BJ (cell line): Measurements from ENCODE around the gene ATXN2L. TPM values are rescaled to one million over a fixed set of nuclear protein-coding genes. Genes with fewer than 3 reads are reported as not detected.

Experiments
- CTCF ChIA-PET: fragments of 350-600 bp; formaldehyde crosslinking; extraction: SDS; loops from one replicate; lab custom pipeline; 2021; ENCODE audit warnings: antibody characterized with exemption, inconsistent platforms; lab: Yijun Ruan, JAX
- POLR2A ChIA-PET: fragments of 300-600 bp; sonication (Branson Sonifier 250); formaldehyde crosslinking; extraction: SDS; loops from one replicate; lab custom pipeline; 2021; ENCODE audit warnings: antibody characterized with exemption; lab: Charles Lee
- DNase-seq: peaks from one replicate; pipeline ENCODE4 v3.0.0-alpha.2; 2011; ENCODE audit warnings: low read depth
- H3K27me3 ChIP-seq: 2 replicates; pipeline ENCODE4 v1.6.0; 2011; ENCODE audit warnings: low read length; ENCODE audit not compliant: control insufficient read depth, insufficient read depth
- H3K36me3 ChIP-seq: 2 replicates; pipeline ENCODE4 v1.5.1; 2011; ENCODE audit warnings: low read length; ENCODE audit not compliant: control insufficient read depth, insufficient read depth
- H3K4me3 ChIP-seq: 2 replicates; pipeline ENCODE4 v1.5.1; 2011; ENCODE audit warnings: low read depth, mild to moderate bottlenecking, control low read depth, low read length
- polyA plus RNA-seq: library from polyadenylated mRNA; depleted of rRNA; stranded (reverse); fragments of >200 nt; gene quantifications from 2 replicates; pipeline ENCODE4 v1.2.3, GENCODE V29; 2011
- TF ChIP-seq, protein P1 (sequence below): IDR thresholded peaks from 2 replicates; pipeline ENCODE4 v1.5.1; 2011; ENCODE audit warnings: low read depth, mild to moderate bottlenecking, control low read depth, inconsistent platforms, low read length, moderate library complexity; ENCODE audit not compliant: insufficient read depth

Gene ATXN2L
- polyA plus RNA-seq, 1 experiment = 19.9 TPM

DNA sequence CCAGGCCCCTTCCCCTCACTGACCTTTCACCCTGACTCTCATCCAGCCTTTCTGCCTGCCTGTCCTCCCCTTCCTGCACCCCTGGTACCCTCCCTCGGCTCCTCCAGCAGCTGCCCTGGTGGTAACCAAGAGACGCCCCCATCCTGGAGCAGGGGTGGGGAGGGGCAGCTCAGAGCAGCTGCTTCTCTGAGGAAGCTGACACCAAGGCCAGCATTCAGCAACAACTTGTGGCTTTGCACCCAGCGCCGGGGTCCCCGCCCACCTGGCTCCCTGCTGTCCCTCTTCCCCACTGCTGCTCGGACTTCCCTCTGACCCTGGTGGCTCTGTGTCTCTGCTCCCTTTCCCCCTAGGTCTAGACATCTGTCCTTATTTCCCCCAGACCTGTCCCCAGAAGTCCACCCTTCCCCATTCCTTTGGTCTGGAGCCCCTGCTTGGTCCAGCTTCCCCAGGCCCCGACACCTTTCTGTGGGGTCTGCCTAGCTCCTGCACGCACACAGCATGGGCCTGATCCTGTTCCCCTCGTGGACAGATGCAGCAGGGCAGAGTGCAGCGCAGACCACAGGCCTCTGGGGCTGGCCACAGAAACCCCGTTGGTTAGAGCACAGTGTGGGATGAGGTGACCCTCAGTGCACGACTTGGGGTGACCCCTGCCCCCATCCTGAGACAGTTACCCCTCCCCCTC is 54.3 kb downstream of the ATXN2L start:
- H3K4me3 ChIP-seq = no peak overlapping the region
- ChIA-PET POLR2A (no interaction called here), CTCF (interaction anchor here (0.7 to 1.2 kb wide), 2 partner anchors 10 to 68 kb away, joined by 3 read pairs; no protein-coding TSS in a partner anchor)
- TF ChIP-seq, protein P1, sequence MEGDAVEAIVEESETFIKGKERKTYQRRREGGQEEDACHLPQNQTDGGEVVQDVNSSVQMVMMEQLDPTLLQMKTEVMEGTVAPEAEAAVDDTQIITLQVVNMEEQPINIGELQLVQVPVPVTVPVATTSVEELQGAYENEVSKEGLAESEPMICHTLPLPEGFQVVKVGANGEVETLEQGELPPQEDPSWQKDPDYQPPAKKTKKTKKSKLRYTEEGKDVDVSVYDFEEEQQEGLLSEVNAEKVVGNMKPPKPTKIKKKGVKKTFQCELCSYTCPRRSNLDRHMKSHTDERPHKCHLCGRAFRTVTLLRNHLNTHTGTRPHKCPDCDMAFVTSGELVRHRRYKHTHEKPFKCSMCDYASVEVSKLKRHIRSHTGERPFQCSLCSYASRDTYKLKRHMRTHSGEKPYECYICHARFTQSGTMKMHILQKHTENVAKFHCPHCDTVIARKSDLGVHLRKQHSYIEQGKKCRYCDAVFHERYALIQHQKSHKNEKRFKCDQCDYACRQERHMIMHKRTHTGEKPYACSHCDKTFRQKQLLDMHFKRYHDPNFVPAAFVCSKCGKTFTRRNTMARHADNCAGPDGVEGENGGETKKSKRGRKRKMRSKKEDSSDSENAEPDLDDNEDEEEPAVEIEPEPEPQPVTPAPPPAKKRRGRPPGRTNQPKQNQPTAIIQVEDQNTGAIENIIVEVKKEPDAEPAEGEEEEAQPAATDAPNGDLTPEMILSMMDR = no peak
- H3K36me3 ChIP-seq = peaks cover 9% of the 10 kb centered on the region
- H3K27me3 ChIP-seq = no peaks in the 10 kb centered on the region
- DNase-seq = no peak

DNA sequence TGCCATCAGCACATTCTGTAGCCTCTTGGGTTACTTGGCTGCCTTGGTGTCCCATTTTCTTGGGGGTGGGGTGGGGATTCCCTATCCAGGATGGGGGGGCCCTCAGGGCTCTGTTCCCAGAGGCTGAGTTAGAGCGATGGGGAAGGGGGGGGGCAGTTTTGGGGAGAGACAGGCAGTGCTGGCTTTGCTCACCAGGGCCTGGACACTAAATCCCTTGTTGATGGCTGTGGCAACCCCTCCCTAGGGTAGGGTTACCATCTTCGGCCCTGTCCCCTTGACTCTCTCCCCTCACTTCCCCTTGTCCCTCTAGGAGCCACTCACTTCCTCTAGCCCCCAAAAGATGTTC is 54.8 kb downstream of the ATXN2L start:
- Histone ChIP-seq H3K4me3 (no peak overlapping the region), H3K27me3 (no peaks in the 10 kb centered on the region), H3K36me3 (peaks cover 5% of the 10 kb centered on the region; the same call in 1 of the 2 replicates)
- CTCF ChIA-PET = interaction anchor here (1.2 kb wide), 1 partner anchor 68 kb away, joined by 3 read pairs; no protein-coding TSS in a partner anchor
- no peak for DNase-seq
- TF ChIP-seq, protein P1 = no peak
- POLR2A ChIA-PET = no interaction called here

DNA sequence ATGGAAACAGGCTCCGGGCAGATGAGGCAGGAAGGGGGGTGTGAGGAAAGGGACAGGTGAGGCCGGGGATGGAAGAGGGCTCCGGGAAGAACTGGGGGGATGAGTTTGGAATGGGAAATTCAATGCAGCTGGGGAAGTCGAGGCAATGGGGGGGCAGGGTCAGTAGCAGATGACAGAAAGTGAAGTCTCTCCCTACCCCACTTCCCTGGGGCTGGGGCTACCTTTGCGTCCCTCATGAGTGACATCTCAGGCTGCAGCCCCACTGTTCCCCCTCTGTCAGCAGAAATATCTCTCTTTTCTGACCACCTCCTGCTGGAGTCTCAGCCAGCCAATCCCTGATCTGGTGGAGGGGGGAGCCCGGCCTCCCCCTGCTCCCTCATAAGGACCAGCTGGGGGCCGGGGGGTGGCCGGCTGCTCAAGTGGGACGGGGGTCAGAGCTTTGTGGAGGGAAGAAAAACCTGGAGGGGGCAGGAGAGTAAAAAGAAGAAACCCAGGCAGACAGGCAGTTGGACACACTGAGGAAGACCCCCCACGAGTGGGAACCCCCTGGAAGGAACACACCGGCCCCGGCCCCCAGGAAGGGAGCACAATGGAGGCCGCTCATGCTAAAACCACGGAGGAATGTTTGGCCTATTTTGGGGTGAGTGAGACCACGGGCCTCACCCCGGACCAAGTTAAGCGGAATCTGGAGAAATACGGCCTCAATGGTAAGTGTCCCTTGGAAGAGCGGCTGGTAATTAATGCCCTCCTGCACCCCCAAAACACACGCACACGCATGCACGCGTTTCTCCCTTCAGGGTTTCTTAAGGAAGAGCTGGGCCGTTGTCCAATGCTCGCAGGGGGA is 55.5 kb downstream of the ATXN2L start, which contains the start of gene ATP2A1:
ATP2A1 (plus strand) TSS at position 406 of the 844 bp plus-strand sequence; CDS start at position 590, 184 bp downstream.
- Histone ChIP-seq H3K27me3 (no peaks in the 10 kb centered on the region), H3K36me3 (peaks cover under 1% of the 10 kb centered on the region; the same call in 1 of the 2 replicates), H3K4me3 (peak within 1 kb of the TSS; percentile 60)
- TF ChIP-seq, protein P1 = no peak
- ChIA-PET POLR2A (no interaction called here), CTCF (interaction anchor here (0.9 to 1.0 kb wide), 2 partner anchors 13 to 67 kb away, joined by 5 read pairs; no protein-coding TSS in a partner anchor)
- DNase-seq = no peak

DNA sequence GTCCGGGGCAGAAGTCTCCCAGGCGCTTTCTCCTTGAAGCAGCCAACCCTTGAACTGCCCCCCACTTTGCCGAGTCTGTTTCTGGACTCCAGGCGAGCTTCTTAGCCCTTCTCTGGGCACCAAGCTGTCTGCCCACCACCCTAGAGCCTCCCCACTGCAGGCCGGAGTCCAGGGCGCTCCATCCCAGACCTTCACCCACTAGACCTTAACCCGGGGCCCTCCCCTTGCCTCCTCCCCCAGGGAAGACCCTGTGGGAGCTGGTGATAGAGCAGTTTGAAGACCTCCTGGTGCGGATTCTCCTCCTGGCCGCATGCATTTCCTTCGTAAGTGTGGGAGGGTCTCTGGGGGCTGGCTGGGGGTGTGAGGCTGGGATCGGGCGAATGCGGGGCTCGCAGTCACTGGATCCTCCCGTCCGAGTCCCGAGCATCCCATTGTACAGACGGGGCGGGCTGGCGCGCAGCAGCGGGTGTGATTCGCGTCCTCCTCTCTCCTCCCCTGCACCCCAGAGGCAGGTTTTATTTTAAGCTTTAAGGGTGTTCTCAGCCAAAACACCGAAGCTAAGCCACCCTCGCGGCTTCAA is 56.6 kb downstream of the ATXN2L start:
- DNase-seq = no peak
- TF ChIP-seq, protein P1 = no peak
- H3K36me3 ChIP-seq = no peaks in the 10 kb centered on the region
- peak overlapping the region; percentile 60 for H3K4me3 ChIP-seq
- ChIA-PET POLR2A (interaction anchor here (0.6 kb wide), 1 partner anchor 17 kb away, joined by 3 read pairs; no protein-coding TSS in a partner anchor), CTCF (interaction anchor here (0.9 to 1.6 kb wide), 3 partner anchors 9 to 66 kb away, joined by 3 to 5 read pairs (median 5); no protein-coding TSS in a partner anchor)
- H3K27me3 ChIP-seq = no peaks in the 10 kb centered on the region
